ENCODE results near the gene CLN3.
"Not testable (repeated sequence)": the region's sequence is repeated elsewhere in the genome, so short reads cannot be mapped to it uniquely, and the experiment has no call there.

CLN3 gene

DNA sequence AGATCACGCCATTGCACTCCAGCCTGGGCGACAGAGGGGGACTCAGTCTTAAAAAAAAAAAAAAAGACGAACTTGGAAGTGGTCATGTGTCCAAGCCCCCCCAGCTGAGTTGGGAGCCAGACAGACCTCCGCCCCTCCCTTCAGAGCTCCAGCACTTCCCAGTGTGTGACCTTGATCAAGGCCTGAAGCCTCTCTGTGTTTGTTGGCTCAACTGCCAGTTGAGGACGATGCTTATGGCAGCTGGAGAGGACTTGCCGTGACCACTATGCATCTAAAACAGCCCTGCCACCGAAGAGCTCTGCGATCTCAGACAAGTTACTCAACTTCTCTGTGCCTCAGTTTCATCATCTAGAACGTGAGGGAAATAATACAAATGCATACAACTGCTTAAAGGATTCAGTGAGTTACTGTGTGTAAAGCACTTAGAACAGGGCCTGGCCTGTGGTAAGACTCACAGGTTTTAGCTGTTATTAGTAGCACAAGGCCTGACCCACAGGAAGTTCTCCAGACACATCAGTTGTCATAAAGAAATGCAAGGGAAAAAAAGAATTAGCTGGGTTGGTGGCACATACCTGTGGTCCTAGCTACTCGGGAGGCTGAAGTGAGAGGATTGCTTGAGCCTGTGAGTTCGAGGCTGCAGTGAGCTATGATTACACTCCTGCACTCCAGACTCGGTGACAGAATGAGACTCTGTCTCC lies 21.8 kb upstream of the CLN3 start:
- DNase-seq = no peak

DNA sequence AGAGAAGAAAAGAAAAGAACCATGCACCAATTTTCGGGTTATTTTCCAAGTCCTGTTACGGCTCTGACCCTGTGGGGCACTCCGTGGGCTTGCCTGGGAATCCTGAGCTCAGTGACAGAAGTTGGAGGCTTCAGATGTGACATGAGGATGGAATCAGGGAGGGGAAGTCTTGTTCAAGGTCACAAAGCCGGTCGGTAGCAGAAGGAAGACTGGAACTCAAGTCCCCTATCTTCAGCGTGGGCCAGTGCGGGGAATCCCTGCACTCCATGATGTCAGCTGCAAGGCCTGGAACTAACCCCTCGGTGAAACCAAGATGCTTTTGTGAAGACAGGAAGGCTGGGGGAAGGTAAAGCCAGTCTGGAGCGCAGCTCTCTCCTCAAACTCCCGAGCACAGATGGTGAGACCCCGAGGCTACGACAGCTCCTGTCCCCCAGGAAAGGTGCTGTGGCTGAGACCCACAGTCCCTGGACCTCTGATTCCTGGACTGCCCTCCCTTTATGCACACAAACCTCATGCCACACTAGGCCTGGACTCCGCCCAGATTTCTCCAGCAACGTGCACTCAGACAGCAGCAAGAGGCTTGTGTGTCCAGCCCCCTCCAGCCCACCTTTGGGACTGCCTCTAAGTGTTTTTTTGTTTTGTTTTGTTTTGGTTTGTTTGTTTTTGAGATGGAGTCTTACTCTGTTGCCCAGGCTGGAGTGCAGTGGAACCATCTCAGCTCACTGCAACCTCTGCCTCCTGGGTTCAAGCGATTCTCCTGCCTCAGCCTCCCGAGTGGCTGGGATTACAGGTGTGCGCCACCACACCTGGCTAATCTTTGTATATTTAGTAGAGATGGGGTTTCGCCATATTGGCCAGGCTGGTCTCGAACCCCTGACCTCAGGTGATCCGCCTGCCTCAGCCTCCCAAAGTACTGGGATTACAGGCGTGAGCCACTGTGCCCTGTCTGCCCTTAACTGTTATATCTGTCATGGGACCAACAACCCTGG lies 20.2 kb upstream of the CLN3 start:
- DNase-seq = no peak

- DNase-seq = no peak
Observed at GRCh38 chr16:28511031-28511430, 19.2 kb upstream of the CLN3 start.

GRCh38 chr16:28505489-28506137 lies 13.7 kb upstream of the CLN3 start:
- DNase-seq = no peak

GRCh38 chr16:28504707-28505404 lies 13.0 kb upstream of the CLN3 start:
- no peak for DNase-seq

DNA sequence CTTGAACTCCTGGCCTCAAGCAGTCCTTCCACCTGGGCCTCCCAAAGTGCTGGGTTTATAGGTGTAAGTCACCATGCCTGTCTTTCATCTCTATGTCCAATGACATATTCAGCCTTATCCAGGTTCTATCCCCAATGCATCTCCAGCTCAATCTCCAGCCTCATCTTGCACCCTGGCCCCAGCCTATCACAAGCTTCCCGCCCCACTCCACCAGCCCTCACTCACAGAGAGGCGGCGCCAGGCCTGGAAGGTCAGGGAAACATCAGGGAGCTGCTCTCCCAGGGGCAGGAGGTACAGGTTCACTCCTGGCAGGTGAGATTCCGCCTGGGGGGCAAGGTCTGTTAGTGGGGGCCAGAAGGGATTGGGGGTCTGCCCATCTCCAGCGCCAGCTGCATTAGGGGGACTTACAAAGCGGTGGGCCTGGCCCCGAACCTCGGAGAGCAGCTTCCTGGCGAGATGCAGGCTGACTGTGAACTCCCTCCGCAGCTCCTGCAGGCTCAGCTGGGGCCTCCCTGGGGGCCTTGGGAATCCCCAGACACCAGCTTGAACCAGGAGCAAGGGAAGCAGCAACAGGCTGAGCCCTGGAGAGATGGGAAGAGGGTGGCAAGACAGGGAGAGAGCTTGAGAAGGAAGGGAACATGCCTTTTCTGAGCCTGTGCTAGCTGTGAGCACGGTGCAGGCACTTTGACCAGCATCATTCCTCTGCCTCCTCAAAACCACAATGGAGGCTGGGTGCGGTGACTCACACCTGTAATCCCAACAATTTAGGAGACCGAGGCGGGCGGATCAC lies 11.8 kb upstream of the CLN3 start:
- DNase-seq = no peak

- DNase-seq = no peak
Observed at GRCh38 chr16:28502290-28502689, 10.4 kb upstream of the CLN3 start.

DNA sequence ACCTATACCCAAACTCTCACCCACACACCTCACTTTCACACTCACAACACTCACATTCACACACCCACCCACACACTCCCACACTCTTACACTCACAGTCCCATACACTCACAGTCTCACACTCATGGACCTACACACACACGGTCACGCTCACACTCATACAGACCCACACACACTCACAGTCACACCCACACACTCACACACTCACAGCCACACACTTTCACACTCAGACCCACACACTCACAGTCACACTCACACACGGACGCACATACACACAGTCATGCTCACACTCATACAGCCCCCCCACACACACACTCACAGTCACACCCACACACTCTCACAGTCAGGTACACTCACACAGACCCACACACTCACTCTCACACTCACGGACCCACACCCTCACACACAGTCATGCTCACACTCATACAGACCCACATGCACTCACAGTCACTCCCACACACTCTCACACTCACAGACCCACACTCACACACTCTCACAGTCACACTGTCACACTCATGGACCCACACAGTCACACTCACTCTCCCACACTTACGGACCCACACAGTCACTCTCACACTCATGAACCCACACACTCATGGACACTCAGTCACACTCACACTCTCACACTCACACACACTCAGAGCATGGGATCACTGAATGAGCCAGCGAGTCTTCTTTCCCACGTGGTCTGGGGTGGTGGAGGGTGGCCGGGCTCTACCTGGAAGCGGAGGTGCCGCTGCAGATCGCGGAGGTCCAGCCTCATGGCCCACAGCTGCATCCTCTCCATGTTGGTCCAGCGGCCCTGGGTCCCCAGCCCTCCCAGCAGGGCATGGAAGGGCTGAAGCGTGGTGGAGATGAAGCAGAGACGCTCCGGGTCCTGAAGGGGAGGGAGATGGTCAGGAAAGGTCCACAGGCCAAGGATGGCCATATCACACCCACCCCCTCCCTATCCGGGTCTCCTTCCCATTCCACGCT lies 9.7 kb upstream of the CLN3 start:
- no peak for DNase-seq

DNA sequence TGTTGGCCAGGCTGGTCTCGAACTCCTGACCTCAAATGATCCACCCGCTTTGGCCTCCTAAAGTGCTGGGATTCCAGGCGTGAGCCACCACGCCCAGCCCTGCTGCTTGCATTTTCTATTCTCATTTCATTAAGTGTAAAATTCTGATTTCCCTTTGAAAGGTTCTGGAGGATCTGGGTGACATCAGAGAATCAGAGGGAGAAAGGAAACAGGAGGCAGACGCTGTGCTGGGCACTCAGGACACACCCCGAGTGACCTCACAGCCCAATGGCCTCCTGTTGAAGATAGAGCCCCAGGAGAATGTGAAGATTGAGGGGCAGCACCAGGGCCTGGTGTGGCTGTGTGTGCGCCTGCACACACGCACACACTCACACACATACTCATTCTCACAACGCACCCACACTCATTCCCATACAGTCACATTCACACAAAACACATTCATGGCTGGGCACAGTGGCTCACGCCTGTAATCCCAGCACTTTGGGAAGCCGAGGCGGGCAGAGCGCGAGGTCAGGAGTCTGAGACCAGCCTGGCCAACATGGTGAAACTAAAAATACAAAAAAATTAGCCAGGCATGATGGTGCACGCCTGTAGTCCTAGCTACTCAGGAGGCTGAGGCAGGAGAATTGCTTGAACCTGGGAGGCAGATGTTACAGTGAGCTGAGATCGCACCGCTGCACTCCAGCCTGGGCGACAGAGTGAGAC lies 8.8 kb upstream of the CLN3 start:
- not testable (repeated sequence) for DNase-seq

DNA sequence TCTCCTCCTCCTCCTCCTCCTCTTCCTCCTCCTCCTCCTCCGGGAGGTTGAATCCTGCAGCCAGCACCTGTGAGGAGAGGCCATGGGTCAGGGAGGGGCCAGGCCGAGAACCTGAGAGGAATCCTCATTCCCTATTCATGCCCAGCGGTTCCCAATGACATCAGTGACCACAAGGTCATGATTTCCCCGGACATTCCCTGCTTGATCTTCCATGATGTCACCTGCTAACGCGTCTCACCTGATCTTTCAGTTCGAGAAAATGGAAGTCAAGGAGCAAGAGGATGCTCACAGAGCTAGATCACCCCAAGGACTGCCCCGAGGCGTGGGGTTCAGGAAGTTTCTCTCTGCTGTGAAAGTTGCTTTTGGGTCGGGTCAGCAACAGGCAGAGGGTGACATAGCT lies 8.0 kb upstream of the CLN3 start:
- no peak for DNase-seq

DNA sequence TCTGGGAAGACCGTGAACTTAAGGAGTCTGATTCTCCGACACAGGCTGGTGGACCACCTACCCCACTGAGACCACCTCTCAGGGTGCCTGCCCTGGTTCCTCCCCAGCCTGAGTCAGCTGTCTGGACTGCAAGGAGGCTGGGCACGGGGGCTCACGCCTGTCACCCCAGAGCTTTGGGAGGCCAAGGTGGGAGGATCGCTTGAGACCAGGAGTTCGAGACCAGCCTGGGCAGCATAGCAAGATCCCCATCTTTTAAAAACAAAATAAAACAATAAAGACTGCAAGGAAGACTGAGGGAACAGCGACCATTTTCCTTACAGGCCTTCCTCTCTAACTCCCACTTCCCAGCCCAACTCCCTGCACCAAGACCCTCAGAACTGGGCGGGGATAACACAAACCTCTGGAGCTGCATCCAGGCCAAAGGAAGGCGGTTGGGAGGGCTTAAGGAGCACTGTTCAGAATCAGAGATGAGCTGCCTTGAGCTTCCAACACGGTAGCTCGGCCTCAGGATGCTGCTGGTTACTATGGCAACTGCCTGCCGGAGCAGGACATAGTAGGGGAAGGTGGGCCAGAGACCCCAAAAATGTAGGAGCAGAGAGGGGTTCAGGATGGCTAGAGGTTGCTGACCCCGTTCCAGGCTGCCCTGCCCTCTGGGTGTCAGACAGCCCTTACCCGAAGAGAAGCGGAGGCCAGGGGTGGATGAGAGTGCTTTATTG lies 7.0 kb upstream of the CLN3 start:
- DNase-seq = no peak

DNA sequence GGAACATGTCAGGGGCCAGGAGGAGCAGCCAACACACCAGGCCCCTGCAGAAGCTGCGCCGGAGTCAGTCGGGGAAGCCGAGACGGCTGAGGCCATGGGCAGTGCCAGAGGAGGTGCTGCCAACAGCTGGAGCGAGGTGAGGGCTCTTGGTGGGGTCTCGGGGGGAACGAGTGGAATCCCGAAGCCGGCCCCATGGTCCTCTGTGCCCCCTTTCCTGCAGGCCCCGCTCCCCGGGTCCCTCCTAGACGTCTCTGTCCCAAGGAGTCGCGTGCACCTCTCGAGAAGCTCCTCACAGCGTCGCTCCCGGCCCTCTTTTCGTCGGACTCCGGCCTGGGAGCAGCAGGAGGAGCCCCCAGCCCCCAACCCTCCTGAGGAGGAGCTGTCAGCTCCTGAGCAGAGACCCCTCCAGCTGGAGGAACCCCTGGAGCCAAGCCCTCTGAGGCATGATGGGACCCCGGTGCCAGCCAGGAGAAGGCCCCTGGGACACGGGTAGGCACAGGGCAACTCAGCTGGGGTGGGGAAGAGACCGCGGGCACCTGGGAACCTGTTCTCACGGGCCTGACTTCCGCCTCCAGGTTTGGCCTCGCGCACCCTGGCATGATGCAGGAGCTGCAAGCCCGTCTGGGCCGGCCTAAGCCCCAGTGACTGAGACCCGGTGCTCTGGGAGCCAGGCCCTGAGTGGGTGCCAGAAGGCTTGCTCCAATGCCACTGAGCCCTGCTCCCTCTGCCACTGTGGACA lies 6.2 kb upstream of the CLN3 start:
- DNase-seq = no peak

GRCh38 chr16:28497386-28497785 lies 5.5 kb upstream of the CLN3 start:
- no peak for DNase-seq

DNA sequence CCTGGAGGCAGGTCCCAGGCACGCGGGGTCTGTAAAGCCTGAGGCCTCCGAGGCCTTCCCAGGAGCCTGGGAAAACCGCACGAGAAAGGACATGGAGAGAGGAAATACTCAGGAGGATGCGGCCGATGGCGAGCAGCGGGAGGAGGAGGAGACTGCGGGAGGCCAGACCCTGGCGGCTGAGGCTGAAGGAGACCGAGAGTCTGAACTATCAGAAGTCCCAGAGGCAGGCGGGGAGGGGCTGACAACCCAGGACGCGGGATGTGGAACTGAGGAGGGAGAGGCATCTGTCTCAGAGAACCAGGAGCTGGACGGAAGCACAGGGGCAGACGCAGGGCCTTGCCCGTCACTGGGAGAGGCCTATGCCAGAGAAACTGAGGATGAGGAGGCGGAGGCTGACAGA lies 5.0 kb upstream of the CLN3 start:
- DNase-seq = no peak

- DNase-seq = no peak
Observed at GRCh38 chr16:28495795-28496749, 4.2 kb upstream of the CLN3 start.

DNA sequence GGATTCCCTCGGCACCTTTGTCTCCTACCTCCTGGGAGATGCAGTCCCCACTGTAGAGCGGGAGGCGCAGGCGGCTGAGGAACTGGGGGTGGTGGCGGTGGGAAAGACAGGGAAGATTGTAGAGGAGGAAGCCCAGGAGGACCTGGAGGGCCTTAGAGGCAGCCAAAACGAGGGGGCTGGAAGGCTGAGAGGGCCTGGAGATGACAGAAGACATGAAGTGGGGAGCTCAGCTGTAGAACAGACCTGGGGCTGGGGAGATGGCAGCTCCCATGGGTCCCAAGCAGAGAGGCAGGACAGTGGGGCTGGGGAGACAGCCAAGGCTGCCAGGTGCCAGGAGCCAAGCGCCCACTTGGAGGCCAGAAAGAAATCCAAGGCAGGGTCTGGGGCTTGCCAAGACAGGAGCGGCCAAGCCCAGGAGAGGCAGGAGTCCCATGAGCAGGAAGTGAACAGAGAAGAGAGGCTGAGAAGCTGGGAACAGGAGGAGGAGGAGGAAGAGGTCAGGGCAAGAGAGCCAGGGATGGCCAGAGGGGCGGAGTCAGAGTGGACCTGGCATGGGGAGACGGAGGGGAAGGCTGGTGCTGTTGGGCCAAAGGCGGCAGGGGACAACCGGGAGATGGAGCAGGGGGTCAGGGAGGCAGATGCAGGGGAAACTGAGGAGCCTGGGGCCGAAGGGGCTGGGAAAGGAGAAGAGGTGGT lies 3.4 kb upstream of the CLN3 start:
- DNase-seq = no peak

Data from left hindlimb (tissue), 1 donor.